ENCODE measurements around the gene DOK5.

DOK5 gene

DNA sequence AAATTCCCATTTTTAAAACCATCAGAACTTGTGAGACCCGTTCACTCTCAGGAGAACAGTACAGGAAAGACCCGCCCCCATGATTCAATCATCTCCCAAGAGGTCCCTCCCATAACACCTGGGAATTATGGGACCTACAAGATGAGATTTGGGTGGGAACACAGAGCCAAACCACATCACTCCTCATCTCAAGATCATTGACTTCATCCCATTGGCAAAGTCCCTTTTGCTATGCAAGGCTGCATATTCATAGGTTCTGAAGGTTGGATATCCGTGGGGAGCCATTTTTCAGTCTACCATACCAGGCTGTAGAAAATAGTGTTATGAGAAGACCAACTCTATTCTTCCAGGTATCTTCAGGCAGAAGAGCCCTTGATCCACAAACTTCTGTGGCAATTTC lies 219.1 kb downstream of the DOK5 start:
- H3K27ac ChIP-seq (ENCODE audit: low read depth, low read length): no peak overlapping the region
- no peaks in the 10 kb centered on the region for H3K36me3 ChIP-seq (ENCODE audit: control insufficient read depth, insufficient read depth, low read length)
- no peaks in the 10 kb centered on the region for H3K27me3 ChIP-seq (ENCODE audit: control insufficient read depth, insufficient read depth, low read length)
- no peaks in the 10 kb centered on the region for H3K4me1 ChIP-seq (ENCODE audit: control insufficient read depth, insufficient read depth, low read length)
- 0 out of 2 replicates have a peak, but pooled peaks cover 3% of the 10 kb centered on the region for H3K9me3 ChIP-seq (ENCODE audit: control insufficient read depth, insufficient read depth, low read depth, low read length)
- H3K9ac ChIP-seq (ENCODE audit: low read length): no peak overlapping the region
- H3K4me3 ChIP-seq (ENCODE audit: low read depth, low read length): no peak overlapping the region

DNA sequence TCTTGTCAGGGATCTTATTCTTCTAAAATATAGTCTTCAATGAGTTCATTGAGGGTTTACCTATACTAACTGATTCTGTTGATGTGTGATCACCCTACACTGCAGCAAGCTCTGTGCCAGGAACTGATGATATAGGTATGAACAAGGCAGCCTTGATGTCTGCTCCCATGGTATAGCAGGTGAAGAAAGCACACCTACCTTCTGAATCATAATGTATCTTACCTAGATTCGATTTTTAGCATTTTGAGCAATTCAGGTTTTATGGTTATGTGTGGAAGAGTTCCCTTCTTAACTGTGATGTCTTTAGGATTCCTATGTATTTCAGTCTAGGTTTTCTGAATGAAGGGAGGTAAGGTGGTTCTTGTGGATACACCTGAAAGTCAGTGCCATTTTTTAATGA lies 223.0 kb downstream of the DOK5 start:
- no peaks in the 10 kb centered on the region for H3K36me3 ChIP-seq (ENCODE audit: control insufficient read depth, insufficient read depth, low read length)
- no peaks in the 10 kb centered on the region for H3K4me1 ChIP-seq (ENCODE audit: control insufficient read depth, insufficient read depth, low read length)
- H3K27ac ChIP-seq (ENCODE audit: low read depth, low read length): no peak overlapping the region
- H3K9me3 ChIP-seq (ENCODE audit: control insufficient read depth, insufficient read depth, low read depth, low read length): 0 out of 2 replicates have a peak, but pooled peaks cover 3% of the 10 kb centered on the region
- H3K4me3 ChIP-seq (ENCODE audit: low read depth, low read length): no peak overlapping the region
- no peak overlapping the region for H3K9ac ChIP-seq (ENCODE audit: low read length)
- H3K27me3 ChIP-seq (ENCODE audit: control insufficient read depth, insufficient read depth, low read length): no peaks in the 10 kb centered on the region
